Measurements from ENCODE around the gene KCNK3.
A peak's percentile ranks its signal among the peaks of the same experiment; 100 is the strongest.

Gene KCNK3

GRCh38 chr2:26712486-26713465 lies 20.3 kb downstream of the KCNK3 start:
- DNase-seq (ENCODE audit: low read depth in 3 of 3): no peak

- no peak for DNase-seq (ENCODE audit: low read depth in 3 of 3)
Measured at GRCh38 chr2:26715528-26716270, 23.2 kb downstream of the KCNK3 start.

GRCh38 chr2:26716340-26716739 lies 23.8 kb downstream of the KCNK3 start:
- no peak for DNase-seq (ENCODE audit: low read depth in 3 of 3)

- no peak for DNase-seq (ENCODE audit: low read depth in 3 of 3)
Measured at GRCh38 chr2:26716769-26717168, 24.2 kb downstream of the KCNK3 start.

GRCh38 chr2:26717362-26717761 lies 24.8 kb downstream of the KCNK3 start:
- no peak for DNase-seq (ENCODE audit: low read depth in 3 of 3)

- no peak for DNase-seq (ENCODE audit: low read depth in 3 of 3)
Measured at GRCh38 chr2:26718949-26719686, 26.6 kb downstream of the KCNK3 start.

- no peak for DNase-seq (ENCODE audit: low read depth in 3 of 3)
Measured at GRCh38 chr2:26720322-26721114, 28.0 kb downstream of the KCNK3 start.

GRCh38 chr2:26721115-26722032 lies 28.9 kb downstream of the KCNK3 start:
- DNase-seq (ENCODE audit: low read depth in 3 of 3): no peak

- no peak for DNase-seq (ENCODE audit: low read depth in 3 of 3)
Measured at GRCh38 chr2:26722328-26722727, 29.8 kb downstream of the KCNK3 start.

GRCh38 chr2:26722911-26723310 lies 30.4 kb downstream of the KCNK3 start:
- no peak for DNase-seq (ENCODE audit: low read depth in 3 of 3)

- no peak for DNase-seq (ENCODE audit: low read depth in 3 of 3)
Measured at GRCh38 chr2:26723475-26723874, 31.0 kb downstream of the KCNK3 start.

- no peak for DNase-seq (ENCODE audit: low read depth in 3 of 3)
Measured at GRCh38 chr2:26723991-26724750, 31.6 kb downstream of the KCNK3 start.

GRCh38 chr2:26724784-26725520 lies 32.4 kb downstream of the KCNK3 start:
- no peak for DNase-seq (ENCODE audit: low read depth in 3 of 3)

GRCh38 chr2:26725521-26725820 lies 32.9 kb downstream of the KCNK3 start:
- DNase-seq (ENCODE audit: low read depth in 3 of 3): no peak

GRCh38 chr2:26726228-26726627 lies 33.7 kb downstream of the KCNK3 start:
- DNase-seq (ENCODE audit: low read depth in 3 of 3): no peak

- DNase-seq (ENCODE audit: low read depth in 3 of 3): peak in 1 of 3 donors; percentile 24
Measured at GRCh38 chr2:26727641-26728561, 35.4 kb downstream of the KCNK3 start.

GRCh38 chr2:26729311-26729710 lies 36.8 kb downstream of the KCNK3 start:
- no peak for DNase-seq (ENCODE audit: low read depth in 3 of 3)

Data from stimulated activated CD4-positive, alpha-beta T cell treated with anti-CD3 and anti-CD28 coated beads, TNF-alpha, amount 100 ng/mL, for 48 hours (primary cell).